Spleen (tissue), 11 donors: ENCODE measurements around the gene CLDN16. TPM values are rescaled to one million over a fixed set of nuclear protein-coding genes. Genes with fewer than 3 reads are reported as not detected.

ENCODE experiments used
- DNase-seq: peaks from one replicate; pipeline ENCODE4 v3.0.0-alpha.2; 2020
- H3K27ac ChIP-seq, 8 donors: fragments of 200-600 bp; sonication (generic) in 7 of 8; 1 replicate in 4 of 8; 2 replicates in 4 of 8; pipeline versions ENCODE4 v1.5.0 to v1.8.0; 2016 to 2021; ENCODE audit warnings: inconsistent platforms in 4 of 8, mild to moderate bottlenecking in 4 of 8, moderate library complexity in 1 of 8
- H3K27me3 ChIP-seq, 7 donors: fragments of 200-600 bp; sonication (generic) in 6 of 7; replicated peaks in 1 of 7; 1 replicate in 4 of 7; 2 replicates in 3 of 7; pipeline versions ENCODE4 v1.5.0 to v1.8.0; 2016 to 2021; ENCODE audit warnings: inconsistent platforms in 3 of 7, mild to moderate bottlenecking in 1 of 7
- H3K36me3 ChIP-seq, 6 donors: fragments of 200-600 bp; sonication (generic) in 5 of 6; 1 replicate in 4 of 6; 2 replicates in 2 of 6; pipeline versions ENCODE4 v1.5.0 to v1.8.0; 2016 to 2021; ENCODE audit warnings: inconsistent platforms in 2 of 6
- H3K4me1 ChIP-seq, 6 donors: fragments of 200-600 bp; sonication (generic) in 5 of 6; 1 replicate in 3 of 6; 2 replicates in 3 of 6; pipeline versions ENCODE4 v1.5.0 to v1.8.0; 2016 to 2021; ENCODE audit warnings: inconsistent platforms in 3 of 6
- H3K4me3 ChIP-seq, 8 donors: fragments of 200-600 bp; sonication (generic) in 7 of 8; 1 replicate in 4 of 8; 2 replicates in 4 of 8; pipeline versions ENCODE4 v1.5.0 to v1.8.0; 2016 to 2021; ENCODE audit warnings: inconsistent platforms in 4 of 8, mild to moderate bottlenecking in 4 of 8, moderate library complexity in 2 of 8
- H3K9me3 ChIP-seq, 8 donors: fragments of 200-600 bp; sonication (generic) in 7 of 8; 1 replicate in 4 of 8; 2 replicates in 4 of 8; pipeline versions ENCODE4 v1.5.0 to v1.8.0; 2016 to 2021; ENCODE audit warnings: inconsistent platforms in 4 of 8
- POLR2A ChIP-seq, 3 donors: fragments of 450-650 bp; IDR thresholded peaks; one replicate each; pipeline ENCODE4 v1.5.1; 2017; ENCODE audit warnings: antibody characterized with exemption in 3 of 3, mild to moderate bottlenecking in 1 of 3
- POLR2AphosphoS5 ChIP-seq, 3 donors: sonication (generic); formaldehyde crosslinking; IDR thresholded peaks; one replicate each; pipeline ENCODE4 v1.5.1; 2017; ENCODE audit warnings: antibody characterized with exemption in 3 of 3
- WGBS, 5 donors: extraction: QIAGEN DNeasy Blood & Tissue Kit in 3 of 5; methylation state at CpG; one replicate each; pipeline versions ENCODE4 v1.1.5 to v1.1.7; 2013 to 2018; 5-methylcytosine and 5-hydroxymethylcytosine counted together
- intact Hi-C: fragments of 100-400 bp; cut with DNase I; formaldehyde crosslinking; loops from one replicate; pipeline ENCODE4 v1.15.0; 2023; ENCODE audit warnings: low total_unique reads
- polyA plus RNA-seq, 3 donors: library from polyadenylated mRNA; stranded (reverse); fragments of 200-250 nt; gene quantifications; one replicate each; pipeline ENCODE4 v1.2.1, GENCODE V29; 2013
- total RNA-seq, 7 donors: library from RNA; depleted of rRNA in 3 of 7; stranded (reverse); fragments of >200 nt in 3 of 7; fragmentation: NEBNext Ultra II Directional in 4 of 7; extraction: Animal tissue kit (Norgen Biotek cat#: 25700) in 4 of 7; gene quantifications; one replicate each; pipeline versions ENCODE4 v1.1.0 to v1.2.1, GENCODE V29; 2016 to 2021
- TF ChIP-seq, protein P1 (sequence below), 11 experiments: fragments of 200-600 bp in 7 of 11; fragments of 450-650 bp in 4 of 11; sonication (generic) in 4 of 11; IDR thresholded peaks in 8 of 11; conservative IDR thresholded peaks in 3 of 11; 1 replicate in 7 of 11; 2 replicates in 4 of 11; pipeline versions ENCODE4 v1.4.0 to v1.8.0; 2016 to 2021; ENCODE audit warnings: antibody characterized with exemption in 11 of 11, inconsistent platforms in 4 of 11, mild to moderate bottlenecking in 1 of 11
- donor health status: healthy with polysubstance abuse.
- donor health status: DM: no; HTN: no; CAD: no; lungs with moderate emphysema.
- donor health status: DM: no; HTN: no; CAD: no.
- donor health status: Bipolar disorder and iron deficiency.
- donor health status: healthy.
- donor health status: DM: no; HTN: no; CAD: no.
- donor health status: DM: yes; HTN: yes; CAD: no.

Gene CLDN16
- total and polyA plus RNA-seq, 10 donors: 0.06 to 0.08 (median 0.07) TPM; not detected in 7

DNA sequence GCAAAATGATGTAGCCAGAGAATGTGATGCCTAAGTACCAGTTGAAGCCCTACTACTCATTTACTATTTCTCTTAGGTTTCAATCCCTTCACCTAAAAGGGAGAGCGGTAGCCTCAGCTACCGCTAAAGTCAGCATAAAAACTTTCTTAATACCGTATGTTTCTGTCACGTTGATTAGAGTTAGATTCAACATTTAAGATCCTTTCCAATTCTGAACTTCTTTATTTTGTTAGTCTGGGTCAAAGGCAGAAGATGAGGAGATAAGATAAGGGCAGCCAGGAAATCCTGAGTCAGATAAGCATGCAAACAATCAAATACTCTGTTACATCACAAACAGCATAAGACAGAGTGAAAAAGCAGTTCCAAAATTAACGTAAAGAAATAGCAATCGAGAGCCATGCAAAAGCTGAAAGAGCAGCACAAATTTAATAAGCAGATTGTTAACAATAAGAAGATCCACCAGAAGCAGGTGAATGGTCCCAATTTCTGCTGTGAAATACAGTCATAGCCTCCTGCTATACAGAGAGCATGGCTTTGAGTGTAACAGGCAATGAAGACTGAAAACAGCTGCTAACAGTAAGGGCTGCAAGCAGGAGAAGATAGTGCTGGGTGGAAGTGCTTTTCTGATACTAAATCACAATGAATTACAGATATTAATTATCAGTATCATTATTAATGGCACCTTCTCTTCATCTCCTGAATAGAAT lies 58.8 kb downstream of the CLDN16 start:
- Histone ChIP-seq H3K36me3 (no peaks in the 10 kb centered on the region), H3K9me3 (no peaks in the 10 kb centered on the region), H3K27ac (no peak overlapping the region), H3K4me1 (peaks cover 0 to 10% (median 2%) of the 10 kb centered on the region in 6 donors), H3K27me3 (no peaks in the 10 kb centered on the region), H3K4me3 (no peak overlapping the region)
- 16 to 28% (median 18%) methylated on average over 6 of the region's 6 CpGs for WGBS, 5 donors
- TF ChIP-seq, protein P1, sequence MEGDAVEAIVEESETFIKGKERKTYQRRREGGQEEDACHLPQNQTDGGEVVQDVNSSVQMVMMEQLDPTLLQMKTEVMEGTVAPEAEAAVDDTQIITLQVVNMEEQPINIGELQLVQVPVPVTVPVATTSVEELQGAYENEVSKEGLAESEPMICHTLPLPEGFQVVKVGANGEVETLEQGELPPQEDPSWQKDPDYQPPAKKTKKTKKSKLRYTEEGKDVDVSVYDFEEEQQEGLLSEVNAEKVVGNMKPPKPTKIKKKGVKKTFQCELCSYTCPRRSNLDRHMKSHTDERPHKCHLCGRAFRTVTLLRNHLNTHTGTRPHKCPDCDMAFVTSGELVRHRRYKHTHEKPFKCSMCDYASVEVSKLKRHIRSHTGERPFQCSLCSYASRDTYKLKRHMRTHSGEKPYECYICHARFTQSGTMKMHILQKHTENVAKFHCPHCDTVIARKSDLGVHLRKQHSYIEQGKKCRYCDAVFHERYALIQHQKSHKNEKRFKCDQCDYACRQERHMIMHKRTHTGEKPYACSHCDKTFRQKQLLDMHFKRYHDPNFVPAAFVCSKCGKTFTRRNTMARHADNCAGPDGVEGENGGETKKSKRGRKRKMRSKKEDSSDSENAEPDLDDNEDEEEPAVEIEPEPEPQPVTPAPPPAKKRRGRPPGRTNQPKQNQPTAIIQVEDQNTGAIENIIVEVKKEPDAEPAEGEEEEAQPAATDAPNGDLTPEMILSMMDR (IDR thresholded peaks at IDR 0.05 in 8 of 11, conservative IDR thresholded peaks at IDR 0.05 in 3 of 11): no peak
- TF ChIP-seq POLR2A (IDR thresholded peaks at IDR 0.05): no peak
- TF ChIP-seq POLR2AphosphoS5 (IDR thresholded peaks at IDR 0.05): no peak
- intact Hi-C loops: no loop called here
- no peak for DNase-seq

DNA sequence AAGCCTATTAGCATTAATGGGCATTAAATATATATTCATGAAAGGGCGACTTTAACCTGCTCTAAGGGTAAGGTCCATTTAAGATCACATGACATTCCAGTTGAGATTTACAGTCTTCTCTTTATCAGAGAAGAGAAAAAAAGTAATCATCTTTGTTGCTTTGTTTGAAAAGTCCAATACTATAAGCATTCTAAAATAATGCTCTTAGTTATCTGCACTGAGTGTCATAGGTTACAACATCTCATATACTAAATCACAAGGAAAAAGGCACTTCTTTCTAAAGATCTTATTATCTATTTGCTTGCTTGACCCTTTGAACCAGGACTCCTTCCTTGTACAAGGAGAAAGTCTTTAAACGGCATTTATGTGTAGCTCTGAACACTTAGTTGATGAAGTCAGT lies 60.3 kb downstream of the CLDN16 start:
- 74 to 82% (median 81%) methylated on average over 2 of the region's 2 CpGs for WGBS, 5 donors
- H3K36me3 ChIP-seq: no peaks in the 10 kb centered on the region
- H3K4me3 ChIP-seq: no peak overlapping the region
- no peak for TF ChIP-seq POLR2A (IDR thresholded peaks at IDR 0.05)
- TF ChIP-seq, protein P1 (IDR thresholded peaks at IDR 0.05 in 8 of 11, conservative IDR thresholded peaks at IDR 0.05 in 3 of 11): no peak
- TF ChIP-seq POLR2AphosphoS5 (IDR thresholded peaks at IDR 0.05): no peak
- intact Hi-C loops: no loop called here
- no peaks in the 10 kb centered on the region for H3K9me3 ChIP-seq
- H3K27me3 ChIP-seq: no peaks in the 10 kb centered on the region
- no peak for DNase-seq
- peaks cover 0 to 10% (median 2%) of the 10 kb centered on the region in 6 donors for H3K4me1 ChIP-seq
- H3K27ac ChIP-seq: no peak overlapping the region

DNA sequence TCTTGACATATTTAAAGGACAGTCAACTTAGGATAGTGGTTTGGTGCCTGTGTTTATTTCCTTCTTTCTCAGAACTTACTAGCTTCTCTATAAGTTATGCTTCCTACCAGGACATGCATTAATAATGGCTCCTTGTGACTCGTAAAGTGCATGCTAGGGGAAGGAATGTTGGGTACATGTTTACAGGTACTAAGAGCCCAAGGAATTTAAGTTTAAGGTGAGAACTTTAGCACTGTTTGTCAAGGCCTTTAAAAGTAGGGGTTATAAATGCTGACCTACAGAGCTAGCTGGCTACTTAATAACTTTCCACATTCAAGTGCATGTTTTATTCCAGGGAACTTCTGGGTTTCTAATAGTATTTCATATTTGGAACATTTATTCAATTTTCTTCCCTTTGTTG lies 61.8 kb downstream of the CLDN16 start, which contains the start of gene TMEM207:
TMEM207 (minus strand) TSS at position 101 of the 400 bp plus-strand sequence; CDS start at position 9, 92 bp downstream.
- intact Hi-C loops: no loop called here
- WGBS, 5 donors: 79 to 97% (median 86%) methylated on average over 1 of the region's 1 CpG
- Histone ChIP-seq H3K36me3 (no peaks in the 10 kb centered on the region), H3K27ac (no peak within 1 kb of the TSS), H3K4me3 (no peak within 1 kb of the TSS), H3K9me3 (no peaks in the 10 kb centered on the region), H3K27me3 (no peaks in the 10 kb centered on the region), H3K4me1 (peaks cover 0 to 10% (median 2%) of the 10 kb centered on the region in 6 donors)
- no peak for TF ChIP-seq POLR2AphosphoS5 (IDR thresholded peaks at IDR 0.05)
- TF ChIP-seq, protein P1 (IDR thresholded peaks at IDR 0.05 in 8 of 11, conservative IDR thresholded peaks at IDR 0.05 in 3 of 11): no peak
- TF ChIP-seq POLR2A (IDR thresholded peaks at IDR 0.05): no peak
- DNase-seq: no peak

DNA sequence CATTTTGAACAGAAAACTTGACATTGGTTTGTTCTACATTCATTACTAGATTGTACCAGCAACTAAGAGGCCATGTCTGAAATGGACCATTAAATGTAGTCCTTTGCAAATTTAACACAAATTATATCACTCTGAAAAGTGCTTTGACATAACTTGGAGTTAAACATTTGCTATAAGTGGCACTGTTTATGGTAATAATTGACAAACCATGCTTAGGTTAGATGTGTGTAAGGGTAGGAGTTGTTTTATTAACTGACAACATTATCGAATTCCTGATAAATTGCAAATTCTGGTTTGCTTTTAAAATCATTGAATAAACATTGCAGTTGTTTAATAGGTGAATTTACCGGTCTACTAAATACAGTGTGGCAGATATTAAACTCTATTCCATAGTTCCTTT lies 67.9 kb downstream of the CLDN16 start:
- Histone ChIP-seq H3K4me3 (no peak overlapping the region), H3K27me3 (no peaks in the 10 kb centered on the region), H3K4me1 (no peaks in the 10 kb centered on the region), H3K9me3 (no peaks in the 10 kb centered on the region), H3K36me3 (no peaks in the 10 kb centered on the region), H3K27ac (no peak overlapping the region)
- DNase-seq: no peak
- intact Hi-C loops: no loop called here
- 86 to 97% (median 92%) methylated on average over 2 of the region's 2 CpGs for WGBS, 5 donors
- TF ChIP-seq, protein P1 (IDR thresholded peaks at IDR 0.05 in 8 of 11, conservative IDR thresholded peaks at IDR 0.05 in 3 of 11): no peak
- TF ChIP-seq POLR2A (IDR thresholded peaks at IDR 0.05): no peak
- no peak for TF ChIP-seq POLR2AphosphoS5 (IDR thresholded peaks at IDR 0.05)
